NCI-H128 (cell line): ENCODE data around the gene TMEM255B.
"Not testable (repeated sequence)": the region's sequence is repeated elsewhere in the genome, so short reads cannot be mapped to it uniquely, and the experiment has no call there.

Experiments used
- DNase-seq: peaks from one replicate; lab custom pipeline; 2025; ENCODE audit not compliant: unreplicated experiment; lab: John Stamatoyannopoulos, UW

The TMEM255B gene

GRCh38 chr13:113785051-113786010 is 26.3 kb downstream of the TMEM255B start:
- DNase-seq = no peak

GRCh38 chr13:113786262-113786841 is 27.3 kb downstream of the TMEM255B start:
- no peak for DNase-seq

GRCh38 chr13:113787694-113788093 is 28.7 kb downstream of the TMEM255B start:
- DNase-seq = no peak

GRCh38 chr13:113788413-113789135 is 29.5 kb downstream of the TMEM255B start:
- no peak for DNase-seq

- DNase-seq = no peak
These were observed 30.1 kb downstream of the TMEM255B start for GRCh38 chr13:113789167-113789566.

GRCh38 chr13:113789931-113790330 is 30.9 kb downstream of the TMEM255B start:
- DNase-seq = not testable (repeated sequence)

- no peak for DNase-seq
These were observed 32.2 kb downstream of the TMEM255B start for GRCh38 chr13:113791226-113791625.

GRCh38 chr13:113791761-113792160 is 32.7 kb downstream of the TMEM255B start:
- DNase-seq = no peak

GRCh38 chr13:113792236-113792770 is 33.3 kb downstream of the TMEM255B start:
- DNase-seq = no peak

GRCh38 chr13:113792886-113793717 is 34.1 kb downstream of the TMEM255B start:
- DNase-seq = no peak

GRCh38 chr13:113793718-113794085 is 34.7 kb downstream of the TMEM255B start:
- DNase-seq = no peak

GRCh38 chr13:113794086-113794485 is 35.1 kb downstream of the TMEM255B start:
- DNase-seq = no peak

GRCh38 chr13:113794764-113795173 is 35.7 kb downstream of the TMEM255B start:
- no peak for DNase-seq

- not testable (repeated sequence) for DNase-seq
These were observed 36.3 kb downstream of the TMEM255B start for GRCh38 chr13:113795362-113795761.

GRCh38 chr13:113796211-113796963 is 37.4 kb downstream of the TMEM255B start:
- DNase-seq = no peak

GRCh38 chr13:113796964-113797676 is 38.1 kb downstream of the TMEM255B start:
- DNase-seq = no peak

- no peak for DNase-seq
These were observed 39.3 kb downstream of the TMEM255B start for GRCh38 chr13:113798200-113798811.

- no peak for DNase-seq
These were observed 41.5 kb downstream of the TMEM255B start for GRCh38 chr13:113800576-113800926.
